ENCODE data around the gene DST. TPM values are rescaled to one million over a fixed set of nuclear protein-coding genes. Genes with fewer than 3 reads are reported as not detected.

DST gene
- total RNA-seq, 1 experiment from 2014 or later: 230 TPM

DNA sequence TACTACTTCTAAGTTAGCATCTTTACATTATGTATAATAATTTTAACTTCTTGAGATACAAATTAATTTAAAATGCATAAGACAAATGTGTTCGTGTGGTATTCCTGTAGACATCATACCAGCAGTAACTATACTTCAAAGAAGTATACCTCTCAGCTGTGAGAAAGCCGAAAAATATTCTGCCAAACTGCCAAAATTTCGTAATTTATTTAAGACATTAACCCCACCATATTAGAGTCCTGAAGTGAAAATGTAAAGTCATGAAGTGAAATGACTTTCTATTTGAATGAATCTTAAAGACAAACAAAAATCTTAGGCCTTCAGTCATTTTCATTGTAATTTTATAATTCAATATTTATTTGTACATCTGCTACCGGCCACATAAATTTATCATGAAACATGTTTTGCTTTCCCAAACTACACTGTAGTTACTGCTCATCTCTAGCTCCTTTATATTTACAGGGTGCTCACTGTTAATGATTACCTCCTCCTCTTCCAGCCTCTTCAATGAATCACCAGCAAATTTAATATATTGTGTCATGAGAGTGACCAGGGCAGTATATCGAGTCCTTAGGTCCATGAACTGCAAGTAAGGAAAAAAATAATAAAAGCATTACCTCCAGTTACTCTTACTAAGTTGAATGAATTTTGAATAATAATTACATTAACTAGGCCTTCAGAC, 18.5 kb downstream of the DST start:
- DNase-seq (ENCODE audit: low read depth): no peak

DNA sequence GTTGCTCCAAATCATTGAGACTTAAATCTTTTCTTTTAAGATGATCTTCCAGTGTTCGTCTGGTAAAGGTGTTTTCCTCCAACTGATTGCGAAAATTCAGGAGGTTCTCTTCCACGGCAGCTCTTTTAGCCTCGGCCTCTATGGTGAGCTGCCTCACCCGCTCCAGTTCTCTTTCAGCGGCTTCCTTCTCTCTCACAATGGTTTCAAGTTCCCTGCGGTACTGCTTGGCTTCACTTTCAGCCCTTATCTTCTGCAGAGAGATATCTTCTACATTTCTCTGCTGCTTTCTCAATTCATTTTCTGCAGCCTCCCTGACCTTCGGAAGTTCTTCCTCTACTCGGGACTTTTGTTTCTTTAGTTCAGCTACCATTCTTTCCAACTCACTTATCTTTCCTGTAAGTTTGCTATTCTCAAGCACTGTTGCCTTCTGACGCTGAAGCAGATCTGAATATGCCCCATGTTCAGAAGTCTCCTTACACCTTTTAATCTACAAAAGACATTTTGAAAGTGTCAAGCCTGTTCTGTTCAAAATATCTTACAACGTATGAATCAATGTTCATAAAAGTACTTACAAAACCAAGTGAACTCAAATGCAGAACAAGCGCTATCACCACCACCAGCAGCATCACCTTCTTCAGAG, 22.3 kb downstream of the DST start:
- no peak for DNase-seq (ENCODE audit: low read depth)

DNA sequence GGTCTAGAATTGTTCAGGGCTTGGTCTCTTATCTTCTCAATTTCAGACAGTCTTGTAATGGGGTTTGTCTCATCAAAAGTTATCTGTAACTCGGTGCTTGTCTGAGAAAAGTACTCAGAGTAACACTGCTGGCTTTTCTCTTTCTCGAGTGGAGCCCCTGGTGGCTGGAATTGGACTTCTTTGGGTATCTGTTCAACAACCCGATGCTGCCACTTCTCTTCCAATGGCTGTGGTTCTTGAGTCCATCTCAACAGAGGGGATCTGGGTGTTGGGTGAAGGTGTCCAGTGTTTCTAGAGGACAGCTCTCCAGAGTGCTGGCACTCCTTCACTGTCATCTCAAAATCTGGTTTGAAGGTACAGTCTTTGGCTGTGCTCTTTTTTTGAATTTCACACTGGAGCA, 24.6 kb downstream of the DST start:
- DNase-seq (ENCODE audit: low read depth): no peak

DNA sequence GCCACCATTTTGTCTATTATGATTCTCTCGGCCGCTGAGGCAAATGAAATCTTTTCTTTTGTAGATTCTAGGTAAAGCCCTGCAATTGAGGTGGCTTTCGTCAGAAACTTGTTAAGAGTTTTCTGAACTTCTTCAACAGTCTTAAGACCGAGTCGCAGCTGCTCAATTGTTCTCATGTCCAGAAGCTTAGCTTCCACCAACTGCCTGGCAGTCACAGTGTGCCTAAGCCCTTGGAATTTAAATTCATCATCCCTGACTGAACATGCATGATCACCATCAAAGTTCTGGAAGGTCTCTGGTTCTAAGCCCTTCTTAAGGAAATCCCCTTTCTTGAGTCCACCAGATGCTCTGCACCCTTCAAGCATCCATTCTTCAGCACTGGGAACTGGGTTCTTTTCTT, 25.7 kb downstream of the DST start:
- DNase-seq (ENCODE audit: low read depth): no peak

DNA sequence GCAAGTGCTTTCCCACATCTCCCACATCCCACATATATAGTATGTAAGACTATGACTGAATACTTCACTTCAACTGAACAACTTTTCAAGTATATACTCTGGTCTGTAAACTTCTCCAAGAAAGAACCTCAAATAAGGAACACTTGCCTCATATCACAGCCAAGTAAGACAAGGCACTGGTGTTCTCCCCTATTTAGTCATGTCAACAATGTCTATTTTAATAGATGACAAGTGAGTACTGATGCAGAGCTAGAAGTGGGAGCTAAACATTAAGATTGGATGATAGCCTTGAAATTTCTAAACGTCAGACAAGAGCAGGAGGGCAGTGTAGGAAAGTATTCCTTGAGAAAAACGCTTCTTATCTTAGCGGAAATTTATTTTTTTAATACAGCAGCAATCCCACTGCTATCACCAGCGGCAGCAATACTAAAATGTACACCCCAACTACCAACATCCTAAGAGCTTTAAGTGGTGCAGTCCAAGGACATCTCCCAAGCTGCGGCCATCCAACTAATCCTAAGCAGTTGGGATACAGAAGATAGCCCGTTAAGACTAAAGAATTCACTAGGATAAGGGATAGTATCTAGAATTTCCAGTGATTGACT, 29.3 kb downstream of the DST start:
- DNase-seq (ENCODE audit: low read depth): no peak

DNA sequence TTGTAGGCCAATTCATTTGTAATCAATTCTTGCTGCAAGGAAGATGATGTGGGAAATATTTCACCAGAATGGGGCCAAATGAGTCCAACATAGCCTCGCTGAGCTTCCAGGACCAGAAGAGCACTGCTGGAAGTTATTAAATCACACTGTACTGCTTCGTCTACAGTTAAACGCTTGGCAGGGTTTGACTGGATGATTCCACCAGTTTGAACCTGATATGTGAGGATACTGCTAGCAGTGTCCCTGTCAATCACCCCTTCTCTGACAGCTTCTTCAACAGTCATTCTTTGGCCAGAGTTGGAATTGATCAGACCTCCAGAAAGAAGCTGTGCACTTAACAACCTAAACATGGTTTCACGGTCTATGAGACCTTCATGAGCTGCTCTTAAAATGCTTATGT, 34.4 kb downstream of the DST start:
- no peak for DNase-seq (ENCODE audit: low read depth)

DNA sequence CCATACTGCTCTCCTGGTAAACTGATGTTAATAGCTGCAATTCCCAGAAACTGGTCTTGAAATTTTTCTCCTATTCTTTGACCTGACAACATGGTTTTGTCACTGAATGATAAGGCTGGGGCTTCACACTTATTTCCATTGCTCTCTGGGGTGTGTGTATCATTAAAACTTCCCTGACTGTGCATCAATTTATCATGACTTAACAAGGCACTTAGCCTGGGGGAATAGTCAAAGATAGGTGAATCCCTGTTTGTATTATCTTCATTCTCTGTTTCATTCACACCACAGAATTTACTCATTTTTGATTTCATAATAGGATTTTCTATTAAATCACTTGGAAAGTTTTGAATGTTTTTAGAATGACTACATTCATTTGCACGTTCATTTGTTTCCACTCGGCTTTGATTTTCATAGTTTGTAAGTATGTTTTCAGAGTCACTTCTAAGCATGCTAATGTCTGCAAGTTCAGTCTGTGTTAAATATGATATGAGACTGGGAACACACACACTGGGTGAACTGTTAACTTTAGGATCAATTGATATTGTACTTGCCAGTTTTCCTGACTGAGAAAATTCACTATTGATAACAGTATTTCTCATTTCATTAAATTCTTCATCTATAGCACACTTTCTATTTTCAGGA, 35.5 kb downstream of the DST start:
- no peak for DNase-seq (ENCODE audit: low read depth)

DNA sequence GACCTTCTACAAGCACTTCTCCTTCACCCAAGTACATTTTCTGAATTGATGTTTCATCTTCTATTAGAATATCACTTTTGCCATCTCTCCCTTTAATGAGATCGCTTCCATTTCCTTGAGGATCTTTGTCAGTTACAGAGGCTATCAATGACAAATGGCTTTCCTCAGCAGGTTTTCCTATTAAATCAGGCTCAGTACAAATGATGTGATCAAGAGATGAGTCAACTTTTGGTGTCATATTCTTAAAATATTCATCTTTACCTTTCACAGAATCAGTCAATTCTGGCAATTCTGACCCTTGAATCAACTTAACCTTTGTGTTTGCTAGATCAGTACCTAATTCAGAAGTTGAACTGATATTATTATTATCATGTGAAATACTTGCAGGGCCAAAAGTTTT, 37.3 kb downstream of the DST start:
- DNase-seq (ENCODE audit: low read depth): no peak

DNA sequence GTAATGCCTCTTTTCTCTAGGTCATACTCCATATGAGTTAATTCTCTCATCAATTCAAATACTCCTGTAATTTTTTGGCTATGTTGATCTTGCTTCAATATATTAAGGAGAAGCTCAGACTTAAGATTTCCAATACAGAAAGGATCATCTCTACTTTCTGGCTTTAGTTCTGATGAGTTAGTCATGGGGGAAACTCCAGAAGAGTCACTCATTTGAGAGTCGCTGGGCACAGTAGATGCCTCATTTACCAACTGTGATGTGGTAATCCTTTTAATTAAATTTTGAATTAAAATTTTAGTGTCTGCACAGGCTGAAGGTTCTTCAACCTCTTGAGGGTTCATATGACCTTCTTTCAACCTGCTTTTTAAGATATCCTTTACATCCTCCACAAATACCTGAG, 38.5 kb downstream of the DST start:
- DNase-seq (ENCODE audit: low read depth): no peak

DNA sequence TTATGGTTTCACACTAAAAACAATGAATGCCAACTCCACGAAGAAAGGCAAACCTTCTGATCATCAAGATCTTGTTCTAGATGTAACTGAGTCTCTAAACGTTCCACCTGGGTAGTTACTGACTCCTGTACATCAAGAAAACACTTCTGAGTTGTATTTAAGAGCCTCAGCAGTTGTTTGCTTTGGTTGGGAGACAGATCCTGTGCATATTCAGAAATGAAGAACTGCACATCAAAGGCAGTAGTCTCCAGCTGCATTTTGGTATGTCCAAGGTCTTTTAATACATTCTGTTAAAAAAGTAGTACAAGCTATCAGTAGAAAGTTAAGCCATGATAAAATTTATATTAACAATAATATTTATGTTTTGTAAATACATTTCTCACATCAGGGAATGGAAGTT, 41.3 kb downstream of the DST start:
- DNase-seq (ENCODE audit: low read depth): no peak

DNA sequence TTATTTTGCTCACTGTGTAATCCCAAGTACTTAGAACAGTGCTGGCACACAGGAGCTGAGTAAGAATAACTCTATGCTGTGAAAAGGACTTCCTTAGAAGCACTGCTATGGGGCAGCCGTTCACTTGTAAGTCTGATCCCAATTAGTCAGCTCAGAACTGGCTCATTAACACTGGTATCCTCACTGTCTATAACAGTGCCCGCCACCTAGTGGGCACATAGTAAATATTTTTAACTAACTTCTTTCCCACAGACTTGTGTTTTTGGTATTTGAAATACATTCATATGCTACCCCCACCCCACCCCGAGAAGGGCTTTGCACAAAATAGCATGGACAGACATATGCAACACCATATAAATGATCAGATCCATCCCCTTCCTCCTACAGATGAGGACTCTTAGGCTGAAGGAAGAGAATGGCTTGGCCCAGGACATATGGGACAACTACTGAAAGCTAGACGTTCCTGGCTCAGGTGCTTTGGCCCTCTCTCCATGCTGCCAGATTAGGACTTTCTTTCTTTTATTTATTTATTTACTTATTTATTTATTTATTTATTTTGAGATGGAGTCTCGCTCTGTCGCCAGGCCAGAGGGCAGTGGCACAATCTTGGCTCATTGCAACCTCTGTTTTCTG, 47.1 kb downstream of the DST start:
- DNase-seq (ENCODE audit: low read depth): peak; percentile 55

DNA sequence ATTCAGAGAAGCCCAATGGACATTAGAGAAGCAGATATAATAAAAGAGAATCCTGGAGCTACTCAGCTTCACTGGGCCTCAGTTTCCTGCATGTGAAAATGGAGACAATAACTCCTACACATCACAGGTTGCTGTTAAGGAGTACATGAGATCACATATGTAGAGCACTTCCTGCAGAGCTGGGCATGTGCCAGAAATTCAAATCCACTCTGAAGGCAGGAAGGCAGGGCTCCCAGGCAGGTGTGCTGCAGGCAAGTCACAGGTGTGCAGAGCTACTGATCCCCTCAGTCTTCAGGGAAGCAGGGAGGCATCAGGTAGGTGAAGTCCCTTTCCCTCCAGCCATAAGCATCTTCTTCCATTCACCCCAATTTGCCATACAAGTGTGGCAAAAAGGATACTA, 48.0 kb downstream of the DST start:
- no peak for DNase-seq (ENCODE audit: low read depth)

DNA sequence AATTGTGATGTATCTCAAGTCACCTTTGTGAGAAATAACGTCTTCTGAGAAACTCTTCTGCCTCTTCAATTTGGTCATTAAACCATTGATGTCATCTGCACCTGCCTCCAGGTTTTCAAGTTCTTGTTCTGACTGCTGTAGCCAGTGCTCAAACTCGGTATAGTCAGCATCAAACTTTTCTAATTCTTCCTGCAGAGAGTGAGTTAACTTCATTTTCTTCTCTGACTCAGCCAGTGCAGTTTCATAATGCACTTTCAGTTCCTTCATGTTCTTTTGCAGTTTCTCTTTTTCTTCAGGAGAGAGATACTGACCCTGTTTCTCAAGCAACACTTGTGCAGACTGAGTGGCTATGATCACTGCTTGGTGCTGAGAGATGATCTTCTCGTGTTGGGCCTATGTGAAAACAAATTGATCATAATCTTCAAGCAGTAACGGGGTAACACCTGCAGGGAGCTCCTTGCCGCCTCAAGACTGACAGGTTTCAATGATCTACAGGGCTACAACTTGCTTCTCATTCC, 48.8 kb downstream of the DST start:
- DNase-seq (ENCODE audit: low read depth): no peak

DNA sequence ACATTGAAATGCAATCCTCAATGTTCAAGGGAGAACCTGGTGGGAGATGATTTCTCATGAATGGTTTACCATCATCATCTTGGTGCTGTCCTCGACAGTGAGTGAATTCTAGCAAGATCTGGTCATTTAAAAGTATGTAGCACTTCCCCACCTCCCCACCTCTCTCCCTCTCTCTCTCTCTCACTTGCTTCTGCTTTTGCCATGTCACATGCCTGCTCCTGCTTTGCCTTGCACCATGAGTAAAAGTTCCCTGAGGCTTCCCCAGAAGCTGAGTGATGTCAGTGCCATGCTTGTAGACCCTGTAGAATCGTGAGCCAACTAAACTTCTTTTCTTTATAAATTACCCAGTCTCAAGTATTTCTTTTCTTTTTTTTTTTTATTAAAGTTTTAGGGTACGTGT, 60.5 kb downstream of the DST start:
- no peak for DNase-seq (ENCODE audit: low read depth)

DNA sequence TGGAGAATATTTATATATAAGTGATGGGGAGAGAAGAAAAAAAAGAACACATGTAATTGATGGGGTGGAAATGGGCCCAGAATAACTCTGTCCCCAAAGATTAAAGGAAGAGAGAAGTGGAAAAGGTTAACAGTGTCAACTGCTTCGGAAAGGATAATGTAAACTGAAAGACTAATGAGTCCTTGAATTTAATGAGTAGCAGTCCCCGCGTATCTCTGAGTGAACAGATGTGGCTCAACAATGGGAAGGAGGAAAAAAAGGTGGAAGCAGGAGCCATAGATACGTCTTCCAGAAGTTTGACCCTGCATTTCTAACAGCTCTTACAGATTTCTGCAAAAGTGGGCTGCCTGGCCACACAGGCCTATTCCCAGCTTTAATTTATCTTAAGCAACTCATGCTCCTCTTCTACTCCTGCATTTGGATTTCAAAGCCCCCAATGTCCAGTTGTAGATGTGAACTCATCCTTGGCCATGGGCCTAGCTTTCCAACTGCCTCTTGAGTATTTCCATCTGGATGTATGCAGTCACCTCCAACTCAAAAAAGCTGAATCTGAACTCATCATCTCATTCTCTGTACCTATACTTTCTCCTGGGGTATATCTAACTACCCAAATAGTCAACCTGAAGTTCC, 61.3 kb downstream of the DST start:
- no peak for DNase-seq (ENCODE audit: low read depth)

DNA sequence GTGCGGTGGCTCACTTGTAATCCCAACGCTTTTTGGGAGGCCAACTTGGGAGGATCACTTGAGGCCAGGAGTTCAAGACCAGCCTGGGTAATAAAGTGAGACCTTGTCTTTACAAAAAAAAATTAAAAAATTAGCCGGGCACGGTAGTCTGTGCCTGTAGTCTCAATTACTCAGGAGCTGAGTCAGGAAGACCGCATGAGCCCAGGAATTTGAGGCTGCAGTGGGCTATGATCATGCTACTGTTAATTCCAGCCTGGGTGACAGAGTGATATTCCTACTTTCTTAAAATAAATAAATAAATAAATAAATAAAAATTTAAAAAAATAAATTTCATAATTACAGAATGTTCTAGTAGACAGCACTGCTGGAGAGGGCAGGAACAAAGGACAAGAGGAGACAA, 62.4 kb downstream of the DST start:
- no peak for DNase-seq (ENCODE audit: low read depth)

DNA sequence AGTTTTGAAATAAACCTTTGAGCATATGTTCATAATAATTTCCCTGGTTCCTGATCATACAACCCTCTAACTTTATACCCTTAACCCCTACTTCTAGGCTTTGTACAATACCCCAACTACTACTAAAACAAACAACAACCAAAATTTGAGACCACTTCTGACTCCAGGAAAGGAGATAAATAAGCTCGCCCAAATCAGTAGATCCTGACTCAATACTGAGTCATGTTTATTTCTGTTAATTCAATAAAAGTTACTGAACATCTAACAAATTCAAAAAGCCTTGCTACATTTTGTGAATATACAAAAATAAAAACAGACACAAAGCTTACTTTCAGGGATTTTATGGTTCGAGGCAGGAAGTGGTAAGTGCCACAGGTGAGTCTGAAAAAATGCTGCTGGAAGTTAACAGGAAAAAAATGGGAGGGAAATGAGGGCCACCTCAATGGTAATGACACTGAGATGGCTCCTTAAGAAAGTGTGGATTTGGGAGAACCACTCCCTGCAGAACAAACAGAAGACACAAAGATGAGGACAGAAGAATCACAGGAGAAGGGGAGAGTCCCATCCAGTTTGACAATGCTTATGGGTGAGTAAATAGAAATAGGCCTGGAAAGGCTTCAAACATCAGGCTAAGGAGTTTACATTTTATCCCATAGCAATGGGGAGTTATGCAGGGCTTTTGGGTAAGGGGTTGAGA, 63.4 kb downstream of the DST start:
- DNase-seq (ENCODE audit: low read depth): no peak

DNA sequence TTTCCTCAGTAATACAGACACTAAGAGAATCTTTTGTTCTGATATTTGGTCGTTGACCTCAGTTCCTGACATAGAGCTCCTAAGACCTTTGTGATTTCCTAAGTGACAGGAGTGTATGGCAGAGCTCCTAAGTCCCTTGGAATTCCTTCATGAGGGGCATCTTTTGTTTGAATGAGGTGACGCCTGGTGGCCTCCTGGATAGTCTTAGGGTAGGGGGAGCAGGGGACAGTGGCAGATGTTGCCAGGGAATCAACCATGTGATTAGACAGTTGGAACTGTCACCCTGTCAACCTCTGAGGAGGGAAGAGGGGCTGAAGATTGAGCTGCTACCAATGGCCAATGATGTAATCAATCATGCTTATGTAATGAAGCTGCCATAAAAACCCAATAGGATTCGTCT, 67.0 kb downstream of the DST start:
- DNase-seq (ENCODE audit: low read depth): no peak

DNA sequence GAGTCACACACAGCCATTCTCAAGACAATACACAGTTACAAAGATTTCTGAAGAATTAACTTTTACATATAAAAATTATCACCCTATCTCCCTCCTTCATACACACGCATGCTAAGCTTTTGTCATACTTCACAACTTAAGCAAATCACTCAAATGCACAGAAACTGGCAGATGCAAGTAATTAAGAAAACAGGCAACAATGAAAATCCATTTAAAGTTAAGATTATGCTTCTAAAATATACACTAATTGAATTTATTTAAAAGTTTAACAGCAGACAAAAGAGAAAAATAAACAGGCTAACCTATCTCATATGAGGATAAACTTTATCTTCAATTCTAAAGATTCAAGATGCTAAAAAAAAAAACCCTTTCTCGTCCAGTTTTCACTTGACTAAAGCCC, 68.4 kb downstream of the DST start:
- DNase-seq (ENCODE audit: low read depth): no peak

DNA sequence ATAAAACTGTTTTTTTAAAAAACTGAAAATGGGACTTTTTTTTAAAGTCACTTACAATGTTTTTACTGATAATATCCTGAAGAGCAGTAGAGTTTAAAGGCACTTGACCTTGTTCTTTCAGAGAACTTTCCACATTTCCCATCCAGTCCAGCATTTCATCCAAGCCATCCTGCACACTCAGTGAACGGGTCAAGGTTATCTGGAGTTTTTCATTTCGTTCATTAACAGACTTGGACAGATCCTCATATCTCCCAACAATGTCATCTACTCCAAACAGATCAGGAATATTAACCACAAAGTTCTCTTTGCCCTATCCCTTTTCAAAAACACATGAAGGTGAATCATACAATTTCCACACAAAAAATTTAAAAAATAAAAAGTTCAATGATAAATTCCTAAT, 69.1 kb downstream of the DST start:
- DNase-seq (ENCODE audit: low read depth): no peak

Measured in LHCN-M2 (cell line).